CD14-positive monocyte (primary cell): ENCODE measurements around the gene ITGA11. TPM values are rescaled to one million over a fixed set of nuclear protein-coding genes. Genes with fewer than 3 reads are reported as not detected.

Experiments used
- DNase-seq, 3 donors: peaks; one replicate each; pipeline ENCODE4 v3.0.0-alpha.2; 2011 to 2022
- H2AFZ ChIP-seq: 2 replicates; pipeline ENCODE4 v1.6.0; 2012; ENCODE audit warnings: mild to moderate bottlenecking, low read depth, low read length, inconsistent platforms; ENCODE audit not compliant: insufficient read depth, poor library complexity, severe bottlenecking
- H3K27ac ChIP-seq, 2 donors: 1 replicate in 1 of 2; 2 replicates in 1 of 2; pipeline ENCODE4 v1.5.1; 2012 to 2013; ENCODE audit warnings: low read length in 2 of 2, control low read depth in 1 of 2, inconsistent platforms in 1 of 2, low read depth in 1 of 2, mild to moderate bottlenecking in 1 of 2
- H3K27me3 ChIP-seq, 2 donors: one replicate each; pipeline versions ENCODE4 v1.6.0 to v1.6.1; 2011 to 2013; ENCODE audit warnings: low read length in 2 of 2; ENCODE audit not compliant: control insufficient read depth in 2 of 2, insufficient read depth in 2 of 2
- H3K36me3 ChIP-seq, 2 donors: replicated peaks in 1 of 2; 1 replicate in 1 of 2; 2 replicates in 1 of 2; pipeline versions ENCODE4 v1.5.1 to v1.6.1; 2012 to 2013; ENCODE audit warnings: low read length in 2 of 2, control low read depth in 1 of 2, inconsistent platforms in 1 of 2, mild to moderate bottlenecking in 1 of 2; ENCODE audit not compliant: insufficient read depth in 2 of 2, control insufficient read depth in 1 of 2
- H3K4me1 ChIP-seq, 2 donors: 1 replicate in 1 of 2; 2 replicates in 1 of 2; pipeline versions ENCODE4 v1.5.1 to v1.6.1; 2012 to 2013; ENCODE audit warnings: low read length in 2 of 2, control low read depth in 1 of 2, inconsistent platforms in 1 of 2, mild to moderate bottlenecking in 1 of 2, moderate library complexity in 1 of 2; ENCODE audit not compliant: insufficient read depth in 2 of 2, control insufficient read depth in 1 of 2
- H3K4me2 ChIP-seq: replicated peaks from 2 replicates; pipeline ENCODE3; 2012; ENCODE audit warnings: low read length, moderate library complexity, mild to moderate bottlenecking; ENCODE audit not compliant: poor library complexity, severe bottlenecking; ENCODE audit errors: extremely low read depth
- H3K4me3 ChIP-seq, 3 experiments: fragments of 200-600 bp in 1 of 3; sonication (generic) in 1 of 3; replicated peaks in 1 of 3; 1 replicate in 2 of 3; 2 replicates in 1 of 3; pipeline ENCODE4 v1.5.1; 2011 to 2013; ENCODE audit warnings: low read length in 3 of 3, mild to moderate bottlenecking in 3 of 3, control low read depth in 2 of 3, low read depth in 2 of 3, inconsistent platforms in 1 of 3, moderate library complexity in 1 of 3
- H3K79me2 ChIP-seq: 2 replicates; pipeline ENCODE4 v1.6.0; 2012; ENCODE audit warnings: mild to moderate bottlenecking, control low read depth, inconsistent platforms, low read length, moderate library complexity; ENCODE audit not compliant: insufficient read depth
- H3K9ac ChIP-seq: 2 replicates; pipeline ENCODE4 v1.6.0; 2017; ENCODE audit warnings: low read length, mild to moderate bottlenecking; ENCODE audit not compliant: insufficient read depth, poor library complexity, severe bottlenecking
- H3K9me3 ChIP-seq, 2 donors: replicated peaks in 1 of 2; 1 replicate in 1 of 2; 2 replicates in 1 of 2; pipeline versions ENCODE4 v1.5.1 to v1.6.1; 2012 to 2013; ENCODE audit warnings: low read length in 2 of 2, control low read depth in 1 of 2; ENCODE audit not compliant: control insufficient read depth in 1 of 2, insufficient read depth in 1 of 2
- H4K20me1 ChIP-seq: 2 replicates; pipeline ENCODE4 v1.6.0; 2012; ENCODE audit warnings: mild to moderate bottlenecking, low read length, control low read depth, moderate library complexity; ENCODE audit not compliant: insufficient read depth
- H3K27ac Mint-ChIP-seq, 7 donors: one replicate each; pipeline ENCODE4 v1.8.0; 2020; ENCODE audit warnings: mild to moderate bottlenecking in 7 of 7, mixed read lengths in 7 of 7, moderate library complexity in 6 of 7, inconsistent platforms in 2 of 7
- H3K27me3 Mint-ChIP-seq, 3 donors: one replicate each; pipeline ENCODE4 v1.8.0; 2021 to 2022; ENCODE audit warnings: low read depth in 3 of 3, mild to moderate bottlenecking in 3 of 3, mixed read lengths in 3 of 3, moderate library complexity in 3 of 3, inconsistent platforms in 1 of 3
- H3K36me3 Mint-ChIP-seq, 2 donors: one replicate each; pipeline ENCODE4 v1.8.0; 2020; ENCODE audit warnings: mixed read lengths in 2 of 2, inconsistent platforms in 1 of 2, mild to moderate bottlenecking in 1 of 2
- H3K4me1 Mint-ChIP-seq: one replicate; pipeline ENCODE4 v1.8.0; 2020; ENCODE audit warnings: mild to moderate bottlenecking, mixed read lengths
- H3K4me3 Mint-ChIP-seq, 2 donors: one replicate each; pipeline ENCODE4 v1.8.0; 2020; ENCODE audit warnings: mild to moderate bottlenecking in 2 of 2, mixed read lengths in 2 of 2, moderate library complexity in 1 of 2
- H3K9me3 Mint-ChIP-seq, 7 donors: one replicate each; pipeline ENCODE4 v1.8.0; 2020 to 2022; ENCODE audit warnings: mixed read lengths in 7 of 7, mild to moderate bottlenecking in 6 of 7, moderate library complexity in 6 of 7, inconsistent platforms in 2 of 7
- WGBS: methylation state at CpG from one replicate; pipeline ENCODE4 v1.1.5; 2013; ENCODE audit warnings: missing lambda C conversion rate; ENCODE audit not compliant: insufficient coverage; 5-methylcytosine and 5-hydroxymethylcytosine counted together
- intact Hi-C, 2 donors: fragments of 100-400 bp; cut with micrococcal nuclease; formaldehyde crosslinking; loops; one replicate each; pipeline versions ENCODE4 v1.15.0 to v1.15.1; 2023
- polyA plus RNA-seq, 3 donors: library from polyadenylated mRNA; depleted of rRNA in 1 of 3; unstranded in 2 of 3; stranded (reverse) in 1 of 3; fragments of 300-500 nt in 2 of 3; fragments of >200 nt in 1 of 3; fragmentation: Illumina TruSeq in 2 of 3; gene quantifications; 1 replicate in 2 of 3; 2 replicates in 1 of 3; pipeline ENCODE4 v1.2.3, GENCODE V29; 2012 to 2021
- TF ChIP-seq, protein P1 (sequence below): fragments of 200-600 bp; IDR thresholded peaks from one replicate; pipeline ENCODE4 v1.8.0; 2022; ENCODE audit warnings: antibody characterized with exemption, mild to moderate bottlenecking

Gene ITGA11
- polyA plus RNA-seq, 3 donors: under 0.01 to 0.01 TPM; not detected in 1

DNA sequence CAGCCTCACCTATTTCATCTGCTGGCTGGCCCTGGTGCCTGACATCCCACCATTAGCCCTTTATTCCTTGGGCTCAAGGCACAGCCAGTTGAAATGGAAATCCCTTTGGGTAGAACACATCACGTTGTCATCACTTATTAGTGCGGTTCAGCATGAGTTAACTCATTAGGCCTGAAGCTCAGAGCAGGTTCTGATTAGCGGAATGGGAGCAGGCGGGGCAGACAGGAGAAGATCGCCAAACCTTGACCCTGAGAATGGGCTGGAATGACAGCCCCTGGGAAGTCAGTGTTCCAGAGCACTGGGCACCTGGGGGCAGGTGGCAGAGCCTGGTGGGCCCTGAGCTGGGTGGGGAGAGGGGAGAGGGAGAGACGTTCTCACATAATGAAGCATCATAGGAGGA lies 5.8 kb downstream of the ITGA11 start:
- no peak overlapping the region for H3K9ac ChIP-seq
- peaks cover 16 to 25% of the 10 kb centered on the region in 2 donors for H3K27me3 ChIP-seq
- H3K4me1 ChIP-seq: peaks cover under 1 to 2% of the 10 kb centered on the region in 2 donors
- Mint-ChIP-seq H3K36me3 (no peaks in the 10 kb centered on the region), H3K4me3 (no peak overlapping the region), H3K9me3 (peaks cover 0 to 5% (median 0%) of the 10 kb centered on the region in 7 donors), H3K4me1 (peaks cover 3% of the 10 kb centered on the region), H3K27me3 (peaks cover 29 to 37% (median 34%) of the 10 kb centered on the region in 3 donors), H3K27ac (no peak overlapping the region)
- intact Hi-C loops: no loop called here
- H4K20me1 ChIP-seq: no peaks in the 10 kb centered on the region
- no peak overlapping the region for H2AFZ ChIP-seq
- peaks cover 0 to 4% of the 10 kb centered on the region in 2 donors for H3K9me3 ChIP-seq
- no peak overlapping the region for H3K27ac ChIP-seq
- WGBS: 97% methylated on average over 5 of the region's 6 CpGs
- no peaks in the 10 kb centered on the region for H3K79me2 ChIP-seq
- no peaks in the 10 kb centered on the region for H3K36me3 ChIP-seq
- DNase-seq: no peak
- TF ChIP-seq, protein P1, sequence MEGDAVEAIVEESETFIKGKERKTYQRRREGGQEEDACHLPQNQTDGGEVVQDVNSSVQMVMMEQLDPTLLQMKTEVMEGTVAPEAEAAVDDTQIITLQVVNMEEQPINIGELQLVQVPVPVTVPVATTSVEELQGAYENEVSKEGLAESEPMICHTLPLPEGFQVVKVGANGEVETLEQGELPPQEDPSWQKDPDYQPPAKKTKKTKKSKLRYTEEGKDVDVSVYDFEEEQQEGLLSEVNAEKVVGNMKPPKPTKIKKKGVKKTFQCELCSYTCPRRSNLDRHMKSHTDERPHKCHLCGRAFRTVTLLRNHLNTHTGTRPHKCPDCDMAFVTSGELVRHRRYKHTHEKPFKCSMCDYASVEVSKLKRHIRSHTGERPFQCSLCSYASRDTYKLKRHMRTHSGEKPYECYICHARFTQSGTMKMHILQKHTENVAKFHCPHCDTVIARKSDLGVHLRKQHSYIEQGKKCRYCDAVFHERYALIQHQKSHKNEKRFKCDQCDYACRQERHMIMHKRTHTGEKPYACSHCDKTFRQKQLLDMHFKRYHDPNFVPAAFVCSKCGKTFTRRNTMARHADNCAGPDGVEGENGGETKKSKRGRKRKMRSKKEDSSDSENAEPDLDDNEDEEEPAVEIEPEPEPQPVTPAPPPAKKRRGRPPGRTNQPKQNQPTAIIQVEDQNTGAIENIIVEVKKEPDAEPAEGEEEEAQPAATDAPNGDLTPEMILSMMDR: no peak
- no peak overlapping the region for H3K4me2 ChIP-seq
- no peak overlapping the region for H3K4me3 ChIP-seq

DNA sequence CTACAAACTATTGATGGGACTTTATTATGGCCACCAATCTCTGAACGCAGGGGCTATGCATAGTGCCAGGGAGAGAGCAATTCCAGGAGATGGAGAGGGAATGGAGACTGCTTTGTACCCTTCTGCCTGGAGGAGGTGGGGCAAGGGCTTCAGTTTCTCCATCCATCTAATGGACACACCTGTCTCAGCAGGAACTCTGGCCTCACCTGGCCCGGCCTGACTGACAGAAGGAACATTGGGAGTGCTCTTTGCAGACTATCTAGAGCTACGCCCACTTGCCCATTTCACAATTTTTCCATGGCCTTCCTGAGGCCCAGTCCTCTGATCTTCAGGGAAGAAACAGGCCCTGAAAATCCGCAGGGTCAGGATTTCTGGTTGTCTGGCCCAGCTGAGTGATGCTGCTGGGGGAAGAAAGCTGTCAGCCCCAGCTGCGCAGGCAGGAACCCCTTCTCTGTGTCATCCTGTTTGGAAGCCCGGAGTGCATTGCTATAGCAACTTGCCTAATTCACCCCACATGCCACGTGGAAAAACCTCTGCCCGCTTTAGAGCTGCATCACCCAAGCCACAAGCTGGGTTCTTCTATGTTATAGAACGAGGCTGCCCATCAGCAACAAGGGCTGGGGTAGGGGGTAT lies 6.4 kb downstream of the ITGA11 start:
- no peak overlapping the region for H3K4me3 Mint-ChIP-seq
- Histone ChIP-seq H3K9ac (no peak overlapping the region), H3K79me2 (no peaks in the 10 kb centered on the region), H3K4me3 (no peak overlapping the region), H3K4me1 (no peaks in the 10 kb centered on the region), H2AFZ (no peak overlapping the region), H4K20me1 (no peaks in the 10 kb centered on the region), H3K27me3 (peaks cover 13 to 21% of the 10 kb centered on the region in 2 donors), H3K4me2 (no peak overlapping the region), H3K9me3 (peaks cover 0 to 2% of the 10 kb centered on the region in 2 donors), H3K36me3 (no peaks in the 10 kb centered on the region), H3K27ac (no peak overlapping the region)
- H3K27ac Mint-ChIP-seq: no peak overlapping the region
- peaks cover 0 to 2% (median 0%) of the 10 kb centered on the region in 7 donors for H3K9me3 Mint-ChIP-seq
- intact Hi-C loops: no loop called here
- H3K36me3 Mint-ChIP-seq: no peaks in the 10 kb centered on the region
- peaks cover 24 to 34% (median 28%) of the 10 kb centered on the region in 3 donors for H3K27me3 Mint-ChIP-seq
- TF ChIP-seq, protein P1: no peak
- no peak for DNase-seq
- H3K4me1 Mint-ChIP-seq: peaks cover 4% of the 10 kb centered on the region
- WGBS: 90% methylated on average over 4 of the region's 9 CpGs
